Endothelial cell of umbilical vein (primary cell): ENCODE data around the gene NAV3. TPM values are rescaled to one million over a fixed set of nuclear protein-coding genes. Genes with fewer than 3 reads are reported as not detected.

Source experiments
- BruUV-seq: library from RNA; stranded (reverse); fragments of 400-500 nt; replicated peaks from 2 replicates; lab custom pipeline; 2021; lab: Mats Ljungman, UMichigan
- CTCF ChIA-PET: fragments of 300-600, 350-600 bp; sonication (Branson Sonifier 250); formaldehyde crosslinking; loops from one replicate; lab custom pipeline; 2021; ENCODE audit warnings: antibody characterized with exemption, inconsistent platforms; lab: Charles Lee
- POLR2A ChIA-PET: fragments of 300-600, 350-600 bp; sonication (Branson Sonifier 250); formaldehyde crosslinking; loops from one replicate; lab custom pipeline; 2021; ENCODE audit warnings: antibody characterized with exemption, inconsistent platforms; lab: Charles Lee
- DNase-seq: peaks from one replicate; pipeline ENCODE4 v3.0.0-alpha.2; 2011; ENCODE audit warnings: low read depth, low spot score
- FAIRE-seq: peaks from 2 replicates; lab custom pipeline; 2011; peaks lifted over from hg19 to GRCh38; lab: Jason Lieb, UNC
- H2AFZ ChIP-seq: 2 replicates; pipeline ENCODE4 v1.6.0; 2012; ENCODE audit warnings: low read depth, low read length, control low read depth, inconsistent platforms
- H3K27ac ChIP-seq: 2 replicates; pipeline ENCODE4 v1.5.1; 2011; ENCODE audit warnings: low read depth, mild to moderate bottlenecking, control low read depth, low read length, moderate library complexity; ENCODE audit not compliant: insufficient read depth
- H3K27me3 ChIP-seq, 2 experiments: 2 replicates each; pipeline versions ENCODE4 v1.6.0 to v1.6.1; 2011; ENCODE audit warnings: low read length in 2 of 2, mixed read lengths in 1 of 2; ENCODE audit not compliant: control insufficient read depth in 2 of 2, insufficient read depth in 2 of 2
- H3K36me3 ChIP-seq, 2 experiments: 2 replicates in 1 of 2; 3 replicates in 1 of 2; pipeline ENCODE4 v1.5.1; 2011; ENCODE audit warnings: low read length in 2 of 2, mild to moderate bottlenecking in 1 of 2, moderate library complexity in 1 of 2; ENCODE audit not compliant: control insufficient read depth in 2 of 2, insufficient read depth in 2 of 2; ENCODE audit errors: extremely low read depth in 1 of 2
- H3K4me1 ChIP-seq: 3 replicates; pipeline ENCODE4 v1.5.1; 2011; ENCODE audit warnings: mild to moderate bottlenecking, low read length; ENCODE audit not compliant: control insufficient read depth, insufficient read depth; ENCODE audit errors: extremely low read depth
- H3K4me2 ChIP-seq: 2 replicates; pipeline ENCODE4 v1.6.1; 2011; ENCODE audit warnings: low read length, control low read depth, mixed read lengths; ENCODE audit not compliant: insufficient read depth
- H3K4me3 ChIP-seq, 3 experiments: fragments of 200-600 bp in 1 of 3; sonication (generic), shearing (Covaris generic) in 1 of 3; replicated peaks in 1 of 3; 2 replicates each; pipeline ENCODE4 v1.5.1; 2011 to 2016; ENCODE audit warnings: control low read depth in 3 of 3, low read length in 3 of 3, mild to moderate bottlenecking in 2 of 3, inconsistent platforms in 1 of 3, low read depth in 1 of 3, moderate library complexity in 1 of 3; ENCODE audit not compliant: insufficient read depth in 1 of 3
- H3K79me2 ChIP-seq: 2 replicates; pipeline ENCODE4 v1.6.0; 2012; ENCODE audit warnings: low read length, inconsistent platforms; ENCODE audit not compliant: control insufficient read depth, insufficient read depth
- H3K9ac ChIP-seq: replicated peaks from 2 replicates; pipeline ENCODE3; 2011; ENCODE audit warnings: low read length, control low read depth; ENCODE audit not compliant: insufficient read depth; ENCODE audit errors: extremely low read depth
- H3K9me1 ChIP-seq: replicated peaks from 3 replicates; pipeline ENCODE4 v1.6.0; 2011; ENCODE audit warnings: mild to moderate bottlenecking, low read length; ENCODE audit not compliant: control insufficient read depth, insufficient read depth; ENCODE audit errors: extremely low read depth
- H3K9me3 ChIP-seq: replicated peaks from 2 replicates; pipeline ENCODE4 v1.5.1; 2012; ENCODE audit warnings: low read length, inconsistent platforms; ENCODE audit not compliant: control insufficient read depth, insufficient read depth
- H4K20me1 ChIP-seq: replicated peaks from 2 replicates; pipeline ENCODE3; 2011; ENCODE audit warnings: mild to moderate bottlenecking, low read length; ENCODE audit not compliant: control insufficient read depth, insufficient read depth; ENCODE audit errors: extremely low read depth
- FOS ChIP-seq: IDR thresholded peaks from 2 replicates; pipeline ENCODE4 v1.6.1; 2011; ENCODE audit warnings: mild to moderate bottlenecking, low read length, moderate library complexity, borderline replicate concordance; ENCODE audit not compliant: insufficient read depth
- GATA2 ChIP-seq: IDR thresholded peaks from 2 replicates; pipeline ENCODE4 v1.7.0; 2011; ENCODE audit warnings: low read depth, mild to moderate bottlenecking, moderate library complexity, mixed read lengths, low read length; ENCODE audit not compliant: insufficient read length, insufficient read depth
- MAX ChIP-seq: IDR thresholded peaks from 2 replicates; pipeline ENCODE4 v1.6.1; 2011; ENCODE audit not compliant: insufficient read depth, insufficient read length
- POLR2AphosphoS5 ChIP-seq: IDR thresholded peaks from 2 replicates; pipeline ENCODE4 v1.6.1; 2012; ENCODE audit warnings: low read depth, mild to moderate bottlenecking, control low read depth, low read length, moderate library complexity; ENCODE audit not compliant: insufficient read depth
- dilution Hi-C: fragments of 300-500 bp; cut with MboI; formaldehyde crosslinking; loops from one replicate; pipeline ENCODE4 v1.15.0; 2019; ENCODE audit warnings: low sequenced_read_pairs; ENCODE audit not compliant: extremely low pct_ligation_motif_present
- intact Hi-C: fragments of 100-400 bp; cut with micrococcal nuclease; formaldehyde crosslinking; loops from one replicate; pipeline ENCODE4 v1.10.0; 2022
- polyA plus RNA-seq, 4 experiments: library from polyadenylated mRNA; depleted of rRNA in 3 of 4; stranded (reverse) in 3 of 4; unstranded in 1 of 4; fragments of >200 nt; gene quantifications; 2 replicates each; pipeline versions ENCODE4 v1.2.1 to v1.2.3, GENCODE V29; 2011 to 2012; ENCODE audit warnings: missing spikeins in 1 of 4
- total RNA-seq: library from RNA; stranded (reverse); gene quantifications from 2 replicates; pipeline ENCODE4 v1.2.3, GENCODE V29; 2021

The NAV3 gene
- total and polyA plus RNA-seq, 2 donors (not counting 3 experiments of a cell fraction or from before 2014, with no cell fraction given), result 6.7 to 40.1 TPM

- DNase-seq, result no peak
- H3K4me2 ChIP-seq, result no peak overlapping the region
- H3K79me2 ChIP-seq, result peaks cover 32% of the 10 kb centered on the region
- H3K9me1 ChIP-seq, result no peaks in the 10 kb centered on the region
- H3K4me3 ChIP-seq, result no peak overlapping the region
- H3K9me3 ChIP-seq, result no peaks in the 10 kb centered on the region
- BruUV-seq, result no TSS peak
- ChIA-PET POLR2A (no interaction called here), CTCF (interaction anchor here (1.0 kb wide), 1 partner anchor 21 kb away, joined by 5 read pairs; no protein-coding TSS in a partner anchor)
- H4K20me1 ChIP-seq, result no peaks in the 10 kb centered on the region
- dilution Hi-C loops, result no loop called here
- no peaks in the 10 kb centered on the region for H3K27me3 ChIP-seq
- no peak overlapping the region for H3K9ac ChIP-seq
- H3K4me1 ChIP-seq, result no peaks in the 10 kb centered on the region
- H3K27ac ChIP-seq, result no peak overlapping the region
- H2AFZ ChIP-seq, result no peak overlapping the region
- no peak for TF ChIP-seq GATA2
- no peak for FAIRE-seq
- peaks cover 0 to 2% of the 10 kb centered on the region in 2 experiments for H3K36me3 ChIP-seq
- intact Hi-C loops, result no loop called here
These were observed 208.3 kb downstream of the NAV3 start for GRCh38 chr12:78038986-78039385.

DNA sequence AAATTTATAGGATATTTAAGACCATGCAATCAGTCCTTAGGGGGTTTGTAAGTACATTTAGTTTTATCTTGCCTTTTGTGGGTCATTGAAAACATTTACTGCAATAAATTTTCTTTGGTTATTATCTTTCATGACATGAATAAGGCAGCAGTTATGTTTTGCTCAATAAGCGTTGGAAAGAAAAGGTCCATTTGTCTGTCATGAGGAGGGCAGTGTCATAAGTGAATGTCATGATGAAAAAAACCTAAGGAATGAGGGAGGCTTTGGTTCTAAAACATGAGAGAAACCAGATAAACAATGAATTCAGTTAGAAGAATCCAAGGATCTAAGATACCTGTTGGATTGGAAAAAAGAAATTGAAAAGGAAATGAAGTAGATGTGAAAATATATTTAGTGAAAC, 209.4 kb downstream of the NAV3 start:
- DNase-seq (no peak), FAIRE-seq (no peak)
- no peaks in the 10 kb centered on the region for H3K9me1 ChIP-seq
- intact Hi-C loops, result no loop called here
- no peaks in the 10 kb centered on the region for H3K4me1 ChIP-seq
- H3K36me3 ChIP-seq, result peaks cover 0 to 2% of the 10 kb centered on the region in 2 experiments
- peaks cover 42% of the 10 kb centered on the region for H3K79me2 ChIP-seq
- BruUV-seq, result no TSS peak
- H3K4me3 ChIP-seq, result no peak overlapping the region
- no peaks in the 10 kb centered on the region for H4K20me1 ChIP-seq
- no peak overlapping the region for H3K27ac ChIP-seq
- CTCF ChIA-PET, result no interaction called here
- H3K9ac ChIP-seq, result no peak overlapping the region
- TF ChIP-seq FOS (no peak), MAX (no peak), POLR2AphosphoS5 (no peak)
- no peak overlapping the region for H2AFZ ChIP-seq
- no peaks in the 10 kb centered on the region for H3K27me3 ChIP-seq
- POLR2A ChIA-PET, result no interaction called here
- H3K9me3 ChIP-seq, result no peaks in the 10 kb centered on the region
- no peak overlapping the region for H3K4me2 ChIP-seq
- dilution Hi-C loops, result no loop called here
